Stomach smooth muscle (tissue), 2 donors: ENCODE measurements around the gene FADD.

ENCODE experiments used
- H3K27ac ChIP-seq: one replicate; pipeline ENCODE4 v1.7.0; 2013; ENCODE audit warnings: mild to moderate bottlenecking, low read length, inconsistent platforms
- H3K27me3 ChIP-seq, 2 donors: one replicate each; pipeline ENCODE4 v1.7.0; 2013; ENCODE audit warnings: low read length in 2 of 2; ENCODE audit not compliant: insufficient read depth in 2 of 2, control insufficient read depth in 1 of 2
- H3K36me3 ChIP-seq, 2 donors: one replicate each; pipeline ENCODE4 v1.7.0; 2013; ENCODE audit warnings: low read length in 2 of 2; ENCODE audit not compliant: control insufficient read depth in 2 of 2, insufficient read depth in 2 of 2
- H3K4me1 ChIP-seq: one replicate; pipeline ENCODE4 v1.7.0; 2013; ENCODE audit warnings: low read length; ENCODE audit not compliant: control insufficient read depth, insufficient read depth
- H3K4me3 ChIP-seq, 2 donors: one replicate each; pipeline ENCODE4 v1.7.0; 2013; ENCODE audit warnings: low read length in 2 of 2
- H3K9ac ChIP-seq, 2 donors: one replicate each; pipeline ENCODE4 v1.7.0; 2013; ENCODE audit warnings: low read length in 2 of 2, mild to moderate bottlenecking in 1 of 2
- H3K9me3 ChIP-seq, 2 donors: one replicate each; pipeline ENCODE4 v1.7.0; 2013; ENCODE audit warnings: low read length in 2 of 2; ENCODE audit not compliant: control insufficient read depth in 2 of 2
- donor health status: healthy.
- donor health status: Pancreatic carcinoma.

The FADD gene

DNA sequence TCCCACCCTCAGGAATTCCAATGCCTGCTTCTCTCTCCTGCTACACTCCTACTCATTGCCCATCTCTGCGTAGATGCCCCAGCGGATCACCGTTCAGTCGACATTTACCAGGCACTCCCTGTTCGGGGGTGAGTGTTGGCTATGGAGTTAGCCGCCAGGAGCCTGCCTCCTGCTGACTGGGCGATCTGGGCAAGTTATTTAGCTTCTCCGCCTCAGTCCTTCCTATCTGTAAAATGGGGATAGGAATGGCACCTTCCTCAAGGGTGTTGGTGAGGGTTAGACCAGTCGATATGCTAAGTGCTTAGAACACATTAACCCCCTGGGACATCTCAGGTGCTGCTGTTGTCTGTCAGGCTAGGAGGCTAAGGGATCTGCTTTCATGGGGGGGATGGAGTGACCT is 30.9 kb downstream of the FADD start:
- no peaks in the 10 kb centered on the region for H3K27me3 ChIP-seq
- no peak overlapping the region for H3K27ac ChIP-seq
- no peaks in the 10 kb centered on the region for H3K9me3 ChIP-seq

DNA sequence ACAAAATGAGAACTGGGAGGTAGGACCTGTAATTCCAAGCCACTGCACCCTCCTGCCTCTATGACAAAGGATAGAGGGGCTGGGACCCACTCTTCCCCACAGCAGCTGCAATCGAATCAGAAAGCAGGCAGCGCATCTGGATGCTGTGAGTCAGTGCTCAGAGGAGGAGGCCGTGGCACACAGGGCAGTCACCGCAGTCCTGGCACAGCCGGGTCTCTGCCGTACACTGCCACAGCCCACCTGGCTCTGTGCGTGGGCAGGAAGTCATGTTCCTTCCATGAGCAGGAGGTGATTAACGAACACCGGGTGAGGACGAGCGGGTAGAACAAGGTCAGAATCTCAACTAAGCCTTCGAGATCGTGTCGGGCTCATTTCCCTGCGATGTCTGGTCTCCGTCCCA is 37.2 kb downstream of the FADD start:
- no peak overlapping the region for H3K4me3 ChIP-seq
- H3K9ac ChIP-seq = no peak overlapping the region
- H3K27ac ChIP-seq = no peak overlapping the region
- no peaks in the 10 kb centered on the region for H3K36me3 ChIP-seq
- H3K27me3 ChIP-seq = peaks cover 0 to 12% of the 10 kb centered on the region in 2 donors
- no peaks in the 10 kb centered on the region for H3K4me1 ChIP-seq
- H3K9me3 ChIP-seq = no peaks in the 10 kb centered on the region

More for the DNA sequence above, 30.9 kb downstream of the FADD start:
- H3K36me3 ChIP-seq = no peaks in the 10 kb centered on the region
- H3K4me1 ChIP-seq = no peaks in the 10 kb centered on the region
- no peak overlapping the region for H3K9ac ChIP-seq
- no peak overlapping the region for H3K4me3 ChIP-seq

DNA sequence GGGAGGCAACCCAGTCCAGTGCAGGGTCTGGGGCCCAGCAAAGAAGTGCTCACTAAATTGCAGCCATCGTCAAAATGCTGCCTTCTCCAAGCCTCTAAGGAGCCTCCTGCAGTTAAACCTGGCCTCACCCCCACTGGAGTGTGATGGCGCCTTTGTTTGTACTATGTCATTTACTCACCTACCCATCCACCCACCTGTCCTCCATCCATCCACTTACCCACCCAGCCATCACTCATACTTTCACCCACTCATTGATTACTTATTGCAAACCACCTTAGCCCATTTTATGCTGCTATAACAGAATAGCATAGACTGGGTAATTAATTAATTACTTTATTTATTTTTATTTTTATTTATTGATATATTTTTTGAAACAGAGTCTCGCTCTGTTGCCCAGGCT is 38.6 kb downstream of the FADD start:
- Histone ChIP-seq H3K9me3 (no peaks in the 10 kb centered on the region), H3K9ac (no peak overlapping the region), H3K4me1 (no peaks in the 10 kb centered on the region), H3K4me3 (no peak overlapping the region), H3K36me3 (no peaks in the 10 kb centered on the region), H3K27ac (no peak overlapping the region), H3K27me3 (peaks cover 0 to 12% of the 10 kb centered on the region in 2 donors)

DNA sequence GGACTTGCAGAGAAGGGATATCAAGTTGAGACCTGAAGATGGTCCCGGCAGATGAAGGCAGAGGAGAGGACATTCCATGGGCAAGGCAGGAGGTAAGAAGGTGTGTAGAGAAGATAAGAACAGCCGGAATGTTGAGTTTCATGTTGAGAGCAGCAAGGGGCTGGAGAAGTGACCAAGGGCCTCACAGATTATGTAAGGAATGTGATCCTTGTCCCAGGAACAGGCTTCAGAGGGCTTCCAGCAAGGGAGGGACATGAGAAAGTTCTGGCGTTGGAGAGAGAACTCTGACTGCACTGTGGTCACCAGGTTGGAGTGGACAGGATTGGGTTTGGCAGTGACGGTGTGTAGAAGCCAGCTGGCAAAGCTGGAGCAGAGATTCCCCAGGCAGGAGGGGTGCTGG is 39.8 kb downstream of the FADD start:
- no peak overlapping the region for H3K27ac ChIP-seq
- no peaks in the 10 kb centered on the region for H3K4me1 ChIP-seq
- H3K9me3 ChIP-seq = no peaks in the 10 kb centered on the region
- no peaks in the 10 kb centered on the region for H3K36me3 ChIP-seq
- H3K27me3 ChIP-seq = peaks cover 0 to 14% of the 10 kb centered on the region in 2 donors
- no peak overlapping the region for H3K4me3 ChIP-seq
- H3K9ac ChIP-seq = no peak overlapping the region

DNA sequence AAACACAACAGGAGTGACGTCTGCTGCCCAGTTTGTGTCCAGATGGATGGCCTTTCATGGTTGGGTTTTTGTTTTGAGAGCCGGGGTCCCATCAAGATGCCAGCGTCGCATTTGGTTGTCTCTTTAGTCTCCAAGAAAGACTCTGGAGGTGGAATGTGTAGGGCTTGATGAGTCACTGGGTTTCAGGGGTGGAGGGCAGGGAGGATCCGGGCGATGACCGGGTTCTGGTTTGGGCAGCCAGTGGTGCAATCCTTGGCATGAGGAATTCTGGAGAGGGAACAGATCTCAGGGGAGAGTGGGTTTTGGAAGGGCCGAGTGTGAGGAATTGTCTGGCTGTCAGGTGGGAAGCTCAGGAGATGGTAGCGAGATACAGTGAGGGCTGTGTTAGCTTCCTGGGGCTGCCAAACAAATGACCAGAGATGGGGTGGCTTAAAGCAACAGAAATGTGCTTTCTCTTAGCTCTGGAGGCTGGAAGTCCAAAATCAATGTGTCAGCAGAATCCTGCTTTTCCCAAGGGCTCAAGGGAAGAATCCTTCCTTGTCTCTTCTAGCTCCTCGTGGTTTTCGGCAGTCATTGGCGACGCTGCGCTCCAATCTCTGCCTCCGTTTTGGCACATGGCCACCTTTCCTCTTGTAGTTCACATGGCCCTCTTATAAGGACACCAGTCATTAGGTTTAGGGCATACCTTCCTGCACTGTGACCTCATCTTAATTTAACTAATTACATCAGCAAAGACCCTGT is 41.0 kb downstream of the FADD start:
- Histone ChIP-seq H3K27ac (no peak overlapping the region), H3K4me1 (no peaks in the 10 kb centered on the region), H3K4me3 (no peak overlapping the region), H3K27me3 (peaks cover 0 to 14% of the 10 kb centered on the region in 2 donors), H3K36me3 (no peaks in the 10 kb centered on the region), H3K9ac (no peak overlapping the region), H3K9me3 (no peaks in the 10 kb centered on the region)

DNA sequence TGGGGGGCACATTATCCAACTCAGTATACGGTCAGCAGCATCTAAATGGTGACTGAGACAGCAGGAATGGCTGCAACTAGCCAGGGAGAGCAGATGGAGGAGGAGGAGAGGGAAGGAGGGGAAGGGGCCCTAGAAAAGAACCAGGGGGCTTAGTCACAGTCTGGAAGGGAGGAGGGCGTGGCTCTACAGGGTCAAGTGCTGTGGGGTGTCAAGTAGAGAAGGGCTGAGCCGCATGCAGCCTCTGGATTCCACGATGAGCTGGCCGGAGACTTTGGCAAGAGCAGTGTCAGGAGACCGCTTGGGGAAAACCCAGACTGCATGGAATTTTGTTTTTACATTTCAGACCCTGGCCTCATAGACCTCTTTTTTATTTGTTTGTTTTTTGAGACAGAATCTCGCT is 41.6 kb downstream of the FADD start:
- Histone ChIP-seq H3K36me3 (no peaks in the 10 kb centered on the region), H3K27ac (no peak overlapping the region), H3K27me3 (peaks cover 0 to 14% of the 10 kb centered on the region in 2 donors), H3K4me3 (no peak overlapping the region), H3K9me3 (no peaks in the 10 kb centered on the region), H3K4me1 (no peaks in the 10 kb centered on the region), H3K9ac (no peak overlapping the region)

DNA sequence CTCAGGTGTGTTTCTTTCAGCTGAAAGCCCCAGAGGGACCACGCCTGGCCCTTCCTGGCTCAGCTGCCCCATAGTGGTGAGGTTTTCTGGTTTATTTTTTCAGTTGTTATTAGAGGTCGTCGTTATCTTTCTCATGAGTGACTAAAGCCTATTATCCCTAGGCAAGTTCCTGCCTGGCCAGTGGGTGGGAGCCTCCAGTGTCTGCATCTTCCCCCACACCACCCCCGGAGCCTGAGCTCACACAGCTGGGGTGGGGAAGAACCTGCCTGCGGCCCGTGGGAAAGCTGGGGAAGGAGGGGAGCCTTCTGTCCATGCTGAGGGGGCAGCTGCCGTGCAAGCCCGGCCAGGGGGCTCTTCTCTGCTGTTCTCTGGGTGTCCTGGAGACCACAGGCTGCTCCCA is 43.1 kb downstream of the FADD start:
- no peak overlapping the region for H3K27ac ChIP-seq
- peaks cover 0 to 9% of the 10 kb centered on the region in 2 donors for H3K27me3 ChIP-seq
- H3K9me3 ChIP-seq = no peaks in the 10 kb centered on the region
- H3K36me3 ChIP-seq = no peaks in the 10 kb centered on the region
- H3K9ac ChIP-seq = no peak overlapping the region
- no peaks in the 10 kb centered on the region for H3K4me1 ChIP-seq
- H3K4me3 ChIP-seq = no peak overlapping the region

DNA sequence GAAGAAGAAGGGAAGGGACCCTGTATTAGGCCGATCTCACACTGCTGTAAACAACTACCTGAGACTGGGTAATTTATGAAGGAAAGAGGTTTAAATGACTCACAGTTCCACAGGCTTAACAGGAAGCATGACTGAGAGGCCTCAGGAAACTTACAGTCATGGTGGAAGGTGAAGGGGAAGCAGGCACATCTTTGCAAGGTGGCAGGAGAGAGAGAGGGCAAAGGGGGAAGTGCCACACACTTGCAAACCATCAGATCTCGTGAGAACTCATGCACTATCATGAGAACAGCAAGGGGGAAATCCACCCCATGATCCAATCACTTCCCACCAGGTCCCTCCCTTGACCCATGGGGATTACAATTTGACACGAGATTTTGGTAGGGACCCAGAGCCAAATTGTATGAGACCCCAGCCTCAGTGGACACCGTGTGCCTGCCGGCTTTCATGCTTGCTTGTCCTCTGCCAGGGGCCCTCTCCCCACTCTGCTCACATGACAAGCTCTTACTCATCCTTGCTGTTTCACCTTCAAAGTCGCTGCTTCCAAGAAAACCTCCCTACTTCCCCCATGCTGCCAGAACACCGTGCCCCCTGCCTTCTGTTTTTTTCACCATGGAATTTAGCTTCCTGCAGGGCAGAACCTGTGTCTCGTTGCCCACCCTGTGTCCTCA is 44.1 kb downstream of the FADD start:
- no peak overlapping the region for H3K27ac ChIP-seq
- H3K4me3 ChIP-seq = no peak overlapping the region
- peaks cover 0 to 9% of the 10 kb centered on the region in 2 donors for H3K27me3 ChIP-seq
- H3K9ac ChIP-seq = no peak overlapping the region
- H3K36me3 ChIP-seq = no peaks in the 10 kb centered on the region
- no peaks in the 10 kb centered on the region for H3K9me3 ChIP-seq
- no peaks in the 10 kb centered on the region for H3K4me1 ChIP-seq

DNA sequence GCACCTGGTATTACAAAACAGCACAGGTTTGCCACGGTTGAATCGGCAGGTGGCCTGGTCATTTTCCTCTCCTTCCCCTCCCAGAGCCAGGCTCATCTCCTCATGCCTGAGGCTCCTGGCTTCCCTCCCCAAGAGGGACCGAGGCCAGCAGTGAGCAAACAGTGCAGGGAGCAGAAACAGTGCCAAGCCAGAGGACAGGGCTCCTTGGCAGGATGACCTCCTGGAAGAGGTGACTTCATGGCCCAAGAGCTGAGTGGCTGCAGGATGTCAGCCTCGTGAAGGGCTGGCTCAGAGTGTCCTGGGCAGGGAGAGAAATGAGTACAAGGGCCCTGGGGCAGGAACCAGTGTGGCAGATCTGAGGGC is 44.6 kb downstream of the FADD start:
- Histone ChIP-seq H3K36me3 (no peaks in the 10 kb centered on the region), H3K9ac (no peak overlapping the region), H3K27ac (no peak overlapping the region), H3K4me3 (no peak overlapping the region), H3K27me3 (peaks cover 0 to 9% of the 10 kb centered on the region in 2 donors), H3K4me1 (no peaks in the 10 kb centered on the region), H3K9me3 (no peaks in the 10 kb centered on the region)

DNA sequence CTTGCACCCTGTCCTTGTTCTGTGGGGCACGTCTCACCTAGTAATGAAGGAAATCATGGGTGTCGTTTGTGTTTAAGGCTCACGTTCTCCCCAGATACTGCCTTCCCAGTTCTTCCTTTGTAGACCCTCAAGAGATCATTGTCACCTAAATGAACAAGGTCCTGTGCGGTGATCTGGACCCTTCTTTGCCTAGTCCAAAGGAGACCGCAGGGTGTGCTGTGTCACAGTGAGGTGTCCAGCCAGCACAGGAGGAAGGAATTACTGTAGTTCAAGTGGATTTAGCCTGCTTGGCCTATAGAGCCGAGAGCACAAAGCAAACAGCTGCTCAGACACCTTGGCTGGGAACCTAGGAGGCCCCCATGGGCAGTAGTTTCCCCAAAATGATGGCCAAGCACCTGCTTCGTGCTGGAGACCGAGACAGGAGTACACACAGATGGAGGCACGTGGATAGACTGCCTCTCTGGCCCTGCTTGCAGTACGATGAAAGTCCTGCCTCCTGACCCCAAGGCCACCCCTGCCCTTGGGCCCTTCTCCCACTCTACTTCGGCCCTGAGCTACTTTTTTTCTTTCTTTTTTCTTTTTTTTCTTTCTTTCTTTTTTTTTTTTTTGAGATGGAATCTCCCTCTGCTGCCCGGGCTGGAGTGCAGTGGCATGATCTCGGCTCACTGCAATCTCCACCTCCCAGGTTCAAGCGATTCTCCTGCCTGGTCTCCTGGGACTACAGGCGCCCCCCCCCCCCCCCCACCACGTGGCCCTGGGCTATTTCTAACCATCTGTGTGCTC is 48.0 kb downstream of the FADD start:
- peaks cover 0 to 2% of the 10 kb centered on the region in 2 donors for H3K27me3 ChIP-seq
- H3K36me3 ChIP-seq = no peaks in the 10 kb centered on the region
- no peaks in the 10 kb centered on the region for H3K4me1 ChIP-seq
- no peaks in the 10 kb centered on the region for H3K9me3 ChIP-seq
- H3K4me3 ChIP-seq = no peak overlapping the region
- H3K27ac ChIP-seq = no peak overlapping the region
- H3K9ac ChIP-seq = no peak overlapping the region
